ENCODE measurements around the gene PRR9.

Gene PRR9

DNA sequence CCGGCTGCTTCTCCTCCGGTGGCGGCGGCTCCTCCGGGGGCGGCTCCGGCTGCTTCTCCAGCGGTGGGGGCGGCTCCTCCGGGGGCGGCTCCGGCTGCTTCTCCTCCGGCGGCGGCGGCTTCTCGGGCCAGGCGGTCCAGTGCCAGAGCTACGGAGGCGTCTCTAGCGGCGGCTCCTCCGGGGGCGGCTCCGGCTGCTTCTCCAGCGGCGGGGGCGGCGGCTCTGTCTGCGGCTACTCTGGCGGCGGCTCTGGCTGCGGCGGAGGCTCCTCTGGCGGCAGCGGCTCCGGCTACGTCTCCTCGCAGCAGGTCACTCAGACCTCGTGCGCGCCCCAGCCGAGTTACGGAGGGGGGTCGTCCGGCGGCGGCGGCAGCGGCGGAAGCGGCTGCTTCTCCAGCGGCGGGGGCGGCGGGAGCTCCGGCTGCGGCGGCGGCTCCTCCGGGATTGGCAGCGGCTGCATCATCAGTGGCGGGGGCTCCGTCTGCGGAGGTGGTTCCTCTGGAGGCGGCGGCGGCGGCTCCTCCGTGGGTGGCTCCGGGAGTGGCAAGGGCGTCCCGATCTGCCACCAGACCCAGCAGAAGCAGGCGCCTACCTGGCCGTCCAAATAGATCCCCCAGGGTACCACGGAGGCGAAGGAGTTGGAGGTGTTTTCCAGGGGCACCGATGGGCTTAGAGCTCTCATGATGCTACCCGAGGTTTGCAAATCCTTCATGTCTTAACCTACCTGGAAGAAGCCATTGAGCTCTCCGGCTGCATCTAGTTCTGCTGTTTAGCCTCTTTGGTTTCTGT lies 44.1 kb downstream of the PRR9 start:
- peaks cover 3 to 42% (median 33%) of the 10 kb centered on the region in 3 experiments for H3K27me3 ChIP-seq (ENCODE audit: control insufficient read depth in 3 of 3, insufficient read depth in 3 of 3, low read depth in 1 of 3, low read length in 3 of 3)
- H3K14ac ChIP-seq (ENCODE audit: low read length), result no peak overlapping the region
- H3K27ac ChIP-seq (replicated peaks; ENCODE audit: low read length), result no peak overlapping the region
- H2BK5ac ChIP-seq (ENCODE audit: low read length), result no peak overlapping the region
- H3K9me3 ChIP-seq (replicated peaks in 1 of 2; ENCODE audit: control insufficient read depth in 2 of 2, insufficient read depth in 1 of 2, low read depth in 1 of 2, low read length in 2 of 2), result no peaks in the 10 kb centered on the region
- H3K18ac ChIP-seq (ENCODE audit: low read length), result peak overlapping the region; percentile 72
- peak overlapping the region; percentile 68 for H3K9ac ChIP-seq (ENCODE audit: low read depth, low read length, poor library complexity)
- H2AFZ ChIP-seq (ENCODE audit: low read length), result peak overlapping the region; percentile 68
- no CpG with 5 or more reads among the region's 80 CpGs for WGBS, 2 donors (ENCODE audit: extremely low coverage in 2 of 2, insufficient read length in 2 of 2, insufficient replicate concordance in 1 of 2)
- peaks cover 0 to 5% of the 10 kb centered on the region in 2 donors for H3K4me1 ChIP-seq (ENCODE audit: control insufficient read depth in 2 of 2, insufficient read depth in 1 of 2, low read depth in 1 of 2, low read length in 2 of 2)
- no peak overlapping the region for H4K8ac ChIP-seq (ENCODE audit: low read depth, low read length)
- peak; percentile 46 for DNase-seq (ENCODE audit: low spot score)
- H2BK15ac ChIP-seq (ENCODE audit: low read length), result peak overlapping the region; percentile 14
- H3K4me2 ChIP-seq (ENCODE audit: insufficient read depth, low read length, poor library complexity, severe bottlenecking), result peak overlapping the region; percentile 90
- no peak overlapping the region for H2AK5ac ChIP-seq (ENCODE audit: low read depth, low read length)
- no peaks in the 10 kb centered on the region for H3K36me3 ChIP-seq (replicated peaks in 1 of 2; ENCODE audit: control insufficient read depth in 2 of 2, insufficient read depth in 2 of 2, low read length in 2 of 2)
- no peak overlapping the region for H4K91ac ChIP-seq (ENCODE audit: low read depth, low read length, poor library complexity)
- H3K4ac ChIP-seq (ENCODE audit: low read length), result no peak overlapping the region
- no peaks in the 10 kb centered on the region for H3K79me1 ChIP-seq (ENCODE audit: low read depth, low read length)
- no peak overlapping the region for H3K23ac ChIP-seq (ENCODE audit: low read depth, low read length, poor library complexity)
- H2BK12ac ChIP-seq (ENCODE audit: low read length), result no peak overlapping the region
- no peak overlapping the region for H2BK120ac ChIP-seq (ENCODE audit: low read depth, low read length)
- H3K4me3 ChIP-seq (ENCODE audit: low read length in 2 of 2), result peak overlapping the region in 1 of 2 donors; percentile 79

- no peak overlapping the region for H2BK12ac ChIP-seq (ENCODE audit: low read length)
- H2BK120ac ChIP-seq (ENCODE audit: low read depth, low read length), result no peak overlapping the region
- no peak overlapping the region for H2BK5ac ChIP-seq (ENCODE audit: low read length)
- H3K14ac ChIP-seq (ENCODE audit: low read length), result no peak overlapping the region
- H2AFZ ChIP-seq (ENCODE audit: low read length), result peak overlapping the region; percentile 68
- no peaks in the 10 kb centered on the region for H3K79me1 ChIP-seq (ENCODE audit: low read depth, low read length)
- H3K4me2 ChIP-seq (ENCODE audit: insufficient read depth, low read length, poor library complexity, severe bottlenecking), result peak overlapping the region; percentile 90
- peaks cover 3 to 42% (median 33%) of the 10 kb centered on the region in 3 experiments for H3K27me3 ChIP-seq (ENCODE audit: control insufficient read depth in 3 of 3, insufficient read depth in 3 of 3, low read depth in 1 of 3, low read length in 3 of 3)
- H3K18ac ChIP-seq (ENCODE audit: low read length), result no peak overlapping the region
- H3K4me3 ChIP-seq (ENCODE audit: low read length in 2 of 2), result peak overlapping the region in 1 of 2 donors; percentile 79
- H4K91ac ChIP-seq (ENCODE audit: low read depth, low read length, poor library complexity), result no peak overlapping the region
- no peak overlapping the region for H2AK5ac ChIP-seq (ENCODE audit: low read depth, low read length)
- H4K8ac ChIP-seq (ENCODE audit: low read depth, low read length), result no peak overlapping the region
- no CpG with 5 or more reads among the region's 6 CpGs for WGBS, 2 donors (ENCODE audit: extremely low coverage in 2 of 2, insufficient read length in 2 of 2, insufficient replicate concordance in 1 of 2)
- H3K27ac ChIP-seq (replicated peaks; ENCODE audit: low read length), result no peak overlapping the region
- H3K36me3 ChIP-seq (replicated peaks in 1 of 2; ENCODE audit: control insufficient read depth in 2 of 2, insufficient read depth in 2 of 2, low read length in 2 of 2), result no peaks in the 10 kb centered on the region
- peaks cover 0 to 5% of the 10 kb centered on the region in 2 donors for H3K4me1 ChIP-seq (ENCODE audit: control insufficient read depth in 2 of 2, insufficient read depth in 1 of 2, low read depth in 1 of 2, low read length in 2 of 2)
- no peak overlapping the region for H3K9ac ChIP-seq (ENCODE audit: low read depth, low read length, poor library complexity)
- no peak overlapping the region for H2BK15ac ChIP-seq (ENCODE audit: low read length)
- no peak overlapping the region for H3K23ac ChIP-seq (ENCODE audit: low read depth, low read length, poor library complexity)
- H3K4ac ChIP-seq (ENCODE audit: low read length), result no peak overlapping the region
- H3K9me3 ChIP-seq (replicated peaks in 1 of 2; ENCODE audit: control insufficient read depth in 2 of 2, insufficient read depth in 1 of 2, low read depth in 1 of 2, low read length in 2 of 2), result no peaks in the 10 kb centered on the region
- DNase-seq (ENCODE audit: low spot score), result no peak
These were observed 44.6 kb downstream of the PRR9 start for GRCh38 chr1:153262070-153262366.

DNA sequence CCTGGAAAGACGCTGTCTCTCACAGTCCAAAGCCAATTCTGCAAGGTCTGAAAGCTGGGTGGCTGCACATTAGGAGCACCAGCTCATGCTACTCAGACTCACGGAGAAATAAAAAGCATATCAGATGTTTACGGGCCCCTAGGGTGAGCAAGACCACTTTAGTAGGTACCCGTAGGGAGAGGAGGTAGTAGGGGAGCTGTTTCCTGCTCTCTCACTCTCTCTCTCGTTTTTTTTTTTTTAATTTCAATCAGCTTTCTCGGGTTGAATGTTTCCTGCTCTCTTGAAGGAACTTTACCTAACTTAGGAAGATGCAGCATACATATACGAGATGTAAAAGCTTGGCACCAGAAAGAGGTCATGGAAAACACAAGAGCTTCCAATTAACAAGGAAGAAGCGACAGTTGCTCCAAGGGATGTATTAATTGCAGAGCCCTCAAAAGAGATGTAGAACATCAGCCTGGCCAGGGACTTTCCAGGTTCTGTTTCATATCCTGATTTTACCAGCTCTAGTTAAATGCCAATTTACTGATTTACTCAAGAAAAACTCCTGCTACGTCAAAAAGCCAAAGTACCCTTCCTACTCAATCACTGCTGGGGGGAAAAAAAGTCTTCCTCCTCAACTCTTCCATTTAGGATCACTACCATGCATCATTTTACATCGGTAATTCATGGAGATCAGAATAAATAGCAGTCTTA lies 45.2 kb downstream of the PRR9 start:
- no peak overlapping the region for H3K4ac ChIP-seq (ENCODE audit: low read length)
- no CpG with 5 or more reads among the region's 10 CpGs for WGBS, 2 donors (ENCODE audit: extremely low coverage in 2 of 2, insufficient read length in 2 of 2, insufficient replicate concordance in 1 of 2)
- no peak overlapping the region for H3K9ac ChIP-seq (ENCODE audit: low read depth, low read length, poor library complexity)
- H3K79me1 ChIP-seq (ENCODE audit: low read depth, low read length), result no peaks in the 10 kb centered on the region
- no peak overlapping the region for H3K4me3 ChIP-seq (ENCODE audit: low read length in 2 of 2)
- no peak overlapping the region for H3K18ac ChIP-seq (ENCODE audit: low read length)
- H2BK120ac ChIP-seq (ENCODE audit: low read depth, low read length), result no peak overlapping the region
- no peak overlapping the region for H2BK5ac ChIP-seq (ENCODE audit: low read length)
- no peak overlapping the region for H2AFZ ChIP-seq (ENCODE audit: low read length)
- H3K4me2 ChIP-seq (ENCODE audit: insufficient read depth, low read length, poor library complexity, severe bottlenecking), result no peak overlapping the region
- no peak overlapping the region for H2AK5ac ChIP-seq (ENCODE audit: low read depth, low read length)
- no peak overlapping the region for H3K23ac ChIP-seq (ENCODE audit: low read depth, low read length, poor library complexity)
- no peaks in the 10 kb centered on the region for H3K36me3 ChIP-seq (replicated peaks in 1 of 2; ENCODE audit: control insufficient read depth in 2 of 2, insufficient read depth in 2 of 2, low read length in 2 of 2)
- no peak overlapping the region for H3K14ac ChIP-seq (ENCODE audit: low read length)
- no peak overlapping the region for H4K8ac ChIP-seq (ENCODE audit: low read depth, low read length)
- H2BK15ac ChIP-seq (ENCODE audit: low read length), result no peak overlapping the region
- no peak overlapping the region for H2BK12ac ChIP-seq (ENCODE audit: low read length)
- no peak overlapping the region for H4K91ac ChIP-seq (ENCODE audit: low read depth, low read length, poor library complexity)
- no peak for DNase-seq (ENCODE audit: low spot score)
- H3K27me3 ChIP-seq (ENCODE audit: control insufficient read depth in 3 of 3, insufficient read depth in 3 of 3, low read depth in 1 of 3, low read length in 3 of 3), result peaks cover 3 to 42% (median 33%) of the 10 kb centered on the region in 3 experiments
- H3K4me1 ChIP-seq (ENCODE audit: control insufficient read depth in 2 of 2, insufficient read depth in 1 of 2, low read depth in 1 of 2, low read length in 2 of 2), result peaks cover 0 to 5% of the 10 kb centered on the region in 2 donors
- H3K9me3 ChIP-seq (replicated peaks in 1 of 2; ENCODE audit: control insufficient read depth in 2 of 2, insufficient read depth in 1 of 2, low read depth in 1 of 2, low read length in 2 of 2), result no peaks in the 10 kb centered on the region
- no peak overlapping the region for H3K27ac ChIP-seq (replicated peaks; ENCODE audit: low read length)

GRCh38 chr1:153265457-153265856 lies 48.1 kb downstream of the PRR9 start:
- H2AK5ac ChIP-seq (ENCODE audit: low read depth, low read length), result no peak overlapping the region
- H3K4ac ChIP-seq (ENCODE audit: low read length), result no peak overlapping the region
- no peak for DNase-seq (ENCODE audit: low spot score)
- H3K79me1 ChIP-seq (ENCODE audit: low read depth, low read length), result no peaks in the 10 kb centered on the region
- H2BK120ac ChIP-seq (ENCODE audit: low read depth, low read length), result no peak overlapping the region
- no peak overlapping the region for H2BK5ac ChIP-seq (ENCODE audit: low read length)
- H4K91ac ChIP-seq (ENCODE audit: low read depth, low read length, poor library complexity), result no peak overlapping the region
- H3K23ac ChIP-seq (ENCODE audit: low read depth, low read length, poor library complexity), result no peak overlapping the region
- H3K4me2 ChIP-seq (ENCODE audit: insufficient read depth, low read length, poor library complexity, severe bottlenecking), result no peak overlapping the region
- no peak overlapping the region for H2BK15ac ChIP-seq (ENCODE audit: low read length)
- H3K4me3 ChIP-seq (ENCODE audit: low read length in 2 of 2), result no peak overlapping the region
- H3K4me1 ChIP-seq (ENCODE audit: control insufficient read depth in 2 of 2, insufficient read depth in 1 of 2, low read depth in 1 of 2, low read length in 2 of 2), result peaks cover 0 to 5% of the 10 kb centered on the region in 2 donors
- no peaks in the 10 kb centered on the region for H3K9me3 ChIP-seq (replicated peaks in 1 of 2; ENCODE audit: control insufficient read depth in 2 of 2, insufficient read depth in 1 of 2, low read depth in 1 of 2, low read length in 2 of 2)
- H4K8ac ChIP-seq (ENCODE audit: low read depth, low read length), result no peak overlapping the region
- no CpG with 5 or more reads among the region's 1 CpG for WGBS, 2 donors (ENCODE audit: extremely low coverage in 2 of 2, insufficient read length in 2 of 2, insufficient replicate concordance in 1 of 2)
- no peaks in the 10 kb centered on the region for H3K36me3 ChIP-seq (replicated peaks in 1 of 2; ENCODE audit: control insufficient read depth in 2 of 2, insufficient read depth in 2 of 2, low read length in 2 of 2)
- H3K27ac ChIP-seq (replicated peaks; ENCODE audit: low read length), result no peak overlapping the region
- no peak overlapping the region for H3K18ac ChIP-seq (ENCODE audit: low read length)
- no peak overlapping the region for H3K14ac ChIP-seq (ENCODE audit: low read length)
- peaks cover 3 to 25% (median 20%) of the 10 kb centered on the region in 3 experiments for H3K27me3 ChIP-seq (ENCODE audit: control insufficient read depth in 3 of 3, insufficient read depth in 3 of 3, low read depth in 1 of 3, low read length in 3 of 3)
- H2BK12ac ChIP-seq (ENCODE audit: low read length), result no peak overlapping the region
- no peak overlapping the region for H2AFZ ChIP-seq (ENCODE audit: low read length)
- H3K9ac ChIP-seq (ENCODE audit: low read depth, low read length, poor library complexity), result no peak overlapping the region

Data from neuronal stem cell (in vitro differentiated cells).